ENCODE measurements around the gene WFDC10A.
"Not testable (repeated sequence)": the region's sequence is repeated elsewhere in the genome, so short reads cannot be mapped to it uniquely, and the experiment has no call there.

The WFDC10A gene

DNA sequence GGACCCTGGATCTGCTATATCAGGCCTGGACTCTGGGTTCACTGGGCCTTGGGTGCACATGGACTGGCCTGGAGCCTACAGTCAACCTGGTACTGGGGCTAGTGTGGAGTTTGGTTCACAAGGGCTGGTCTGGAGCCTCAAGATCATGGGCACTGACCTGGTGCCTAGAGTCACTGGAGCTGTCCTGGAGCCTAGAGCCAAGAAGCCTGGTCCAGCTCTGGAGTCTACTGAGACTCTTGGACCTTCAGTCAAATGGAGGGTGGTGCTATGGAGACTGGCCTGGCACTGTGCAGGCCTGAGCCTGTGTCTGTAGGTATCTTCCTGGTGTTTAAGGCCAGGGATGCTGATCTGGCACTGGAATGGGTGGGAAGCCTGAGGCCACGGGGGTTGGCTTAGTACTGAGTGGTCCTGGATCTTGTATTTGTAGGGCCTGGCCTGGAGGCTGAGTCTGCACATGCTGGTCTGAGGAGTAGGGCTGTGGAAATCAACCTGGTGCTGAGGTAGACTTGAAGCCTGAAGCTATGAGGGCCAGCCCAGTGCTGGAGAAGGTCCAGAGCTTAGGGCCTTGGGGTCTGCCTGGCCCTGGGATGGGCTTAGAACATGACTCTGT is 18.0 kb downstream of the WFDC10A start:
- no peak for DNase-seq (ENCODE audit: low read depth in 2 of 2)

DNA sequence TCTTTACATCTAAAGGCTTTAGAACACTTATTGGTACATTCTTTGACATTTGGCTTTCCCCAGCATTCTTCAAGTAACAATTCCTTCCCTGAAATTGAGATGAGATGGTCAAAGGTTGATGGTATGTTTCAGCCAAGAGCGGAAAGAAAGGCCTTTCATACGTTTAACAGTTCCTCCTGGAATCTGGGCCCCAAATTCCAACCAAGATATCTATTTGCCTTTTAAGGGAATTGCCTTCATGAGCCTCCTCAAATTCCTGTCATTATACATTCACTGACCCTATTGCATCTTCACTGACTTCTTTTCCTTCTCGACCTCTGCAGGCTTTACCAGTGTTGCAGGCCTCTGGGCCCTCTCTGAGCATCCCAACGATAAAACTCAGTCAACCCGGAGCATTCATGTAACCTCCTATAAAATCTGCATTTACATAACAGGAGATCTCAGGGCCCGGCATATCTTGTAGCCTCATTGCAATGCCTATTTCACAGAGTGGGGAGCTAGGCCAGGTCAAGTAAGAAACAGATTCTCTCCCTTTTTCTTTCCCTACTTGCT is 19.8 kb downstream of the WFDC10A start:
- no peak for DNase-seq (ENCODE audit: low read depth in 2 of 2)

DNA sequence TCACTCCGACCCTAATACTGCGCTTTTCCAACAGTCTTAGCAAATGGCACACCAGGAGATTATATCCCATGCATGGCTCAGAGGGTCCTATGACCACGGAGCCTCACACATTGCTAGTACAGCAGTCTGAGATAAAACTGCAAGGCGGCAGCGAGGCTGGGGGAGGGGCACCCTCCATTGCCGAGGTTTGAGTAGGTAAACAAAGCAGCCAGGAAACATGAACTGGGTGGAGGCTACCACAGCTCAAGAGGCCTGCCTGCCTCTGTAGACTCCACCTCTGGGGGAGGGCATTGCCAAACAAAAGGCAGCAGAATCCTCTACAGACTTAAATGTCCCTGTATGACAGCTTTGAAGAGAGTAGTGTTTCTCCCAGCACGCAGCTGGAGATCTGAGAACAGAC is 22.2 kb downstream of the WFDC10A start:
- DNase-seq (ENCODE audit: low read depth in 2 of 2): not testable (repeated sequence)

DNA sequence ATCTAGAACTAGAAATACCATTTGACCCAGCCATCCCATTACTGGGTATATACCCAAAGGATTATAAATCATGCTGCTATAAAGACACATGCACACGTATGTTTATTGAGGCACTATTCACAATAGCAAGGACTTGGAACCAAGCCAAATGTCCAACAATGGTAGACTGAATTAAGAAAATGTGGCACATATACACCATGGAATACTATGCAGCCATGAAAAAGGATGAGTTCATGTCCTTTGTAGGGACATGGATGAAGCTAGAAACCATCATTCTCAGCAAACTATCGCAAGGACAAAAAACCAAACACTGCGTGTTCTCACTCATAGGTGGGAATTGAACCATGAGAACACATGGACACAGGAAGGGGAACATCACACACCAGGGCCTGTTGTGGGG is 27.5 kb downstream of the WFDC10A start:
- DNase-seq (ENCODE audit: low read depth in 2 of 2): not testable (repeated sequence)

DNA sequence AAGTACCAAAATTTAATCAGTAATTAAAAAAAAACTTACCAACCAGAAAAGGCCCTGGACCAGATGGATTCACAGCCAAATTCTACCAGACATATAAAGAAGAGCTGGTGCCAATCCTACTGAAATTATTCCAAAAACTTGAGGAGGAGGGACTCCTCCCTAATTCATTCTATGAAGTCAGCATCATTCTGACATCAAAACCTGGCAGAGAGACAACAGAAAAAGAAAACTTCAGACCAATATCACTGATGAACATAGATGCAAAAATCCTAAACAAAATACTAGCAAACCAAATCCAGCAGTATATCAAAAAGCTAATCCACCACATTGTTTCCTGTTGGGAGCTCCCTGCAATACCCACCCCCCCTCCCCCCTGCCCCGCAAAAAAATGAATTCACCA is 40.6 kb downstream of the WFDC10A start, which contains the start of gene WFDC11:
Gene WFDC11 (minus strand): TSS at position 101 of the 400 bp plus-strand sequence. CDS start 19,639 bp downstream, outside the sequence.
- no peak for DNase-seq (ENCODE audit: low read depth in 2 of 2)

DNA sequence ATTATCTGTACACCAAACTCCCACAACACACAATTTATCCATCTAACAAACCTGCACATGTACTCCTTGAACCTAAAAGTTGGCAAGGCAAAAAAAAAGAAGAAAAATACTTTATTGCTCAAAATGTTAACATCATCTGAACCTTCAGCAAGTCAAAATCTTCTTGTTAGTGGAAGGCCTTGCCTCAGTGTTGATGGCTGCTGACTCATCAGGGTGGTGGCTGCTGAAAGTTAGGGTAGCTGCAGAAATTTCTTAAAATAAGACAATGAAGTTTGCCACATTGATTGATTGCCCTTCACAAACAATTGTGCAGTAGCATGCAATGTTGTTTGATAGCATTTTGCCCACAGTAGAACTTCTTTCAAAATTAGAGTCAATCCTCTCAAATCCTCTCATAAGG is 43.2 kb downstream of the WFDC10A start:
- no peak for DNase-seq (ENCODE audit: low read depth in 2 of 2)

DNA sequence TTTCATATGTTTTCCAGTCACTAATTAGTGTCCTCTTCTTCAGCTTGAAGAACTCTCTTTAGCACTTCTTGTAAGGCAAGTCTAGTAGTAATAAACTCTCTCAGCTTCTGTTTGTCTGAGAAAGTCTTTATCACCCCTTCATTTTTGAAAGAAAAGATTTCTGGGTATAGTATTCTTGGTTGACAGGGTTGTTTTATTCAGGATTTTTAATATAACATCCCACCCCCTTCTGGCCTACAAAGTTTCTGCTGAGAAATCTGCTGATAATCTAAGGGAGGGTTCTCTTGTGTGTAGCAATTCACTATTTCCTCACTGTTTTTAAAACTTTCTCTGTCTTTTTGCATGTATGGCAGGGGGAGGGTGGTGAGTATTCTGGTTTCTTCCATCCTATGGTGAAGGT is 50.1 kb downstream of the WFDC10A start:
- no peak for DNase-seq (ENCODE audit: low read depth in 2 of 2)

Data from activated CD8-positive, alpha-beta memory T cell treated with anti-CD3 and anti-CD28 coated beads for 4 hours (primary cell).